GM21619 (cell line): ENCODE measurements around the gene EYA3.

ENCODE experiments used
- ATAC-seq: cut with Tn5 transposase; IDR thresholded peaks from one replicate; pipeline ENCODE4 v1.9.1; 2021; ENCODE audit not compliant: unreplicated experiment

EYA3 gene

GRCh38 chr1:28112388-28113241 is 24.2 kb upstream of the EYA3 start:
- no peak for ATAC-seq

GRCh38 chr1:28111157-28111556 is 22.7 kb upstream of the EYA3 start:
- ATAC-seq: no peak

- no peak for ATAC-seq
These were observed 22.1 kb upstream of the EYA3 start for GRCh38 chr1:28110555-28110954.

- ATAC-seq: no peak
These were observed 21.2 kb upstream of the EYA3 start for GRCh38 chr1:28109639-28110038.

- ATAC-seq: no peak
These were observed 19.6 kb upstream of the EYA3 start for GRCh38 chr1:28108001-28108400.

GRCh38 chr1:28104866-28105467 is 16.6 kb upstream of the EYA3 start:
- no peak for ATAC-seq

GRCh38 chr1:28102189-28102588 is 13.8 kb upstream of the EYA3 start:
- no peak for ATAC-seq

GRCh38 chr1:28099050-28099769 is 10.8 kb upstream of the EYA3 start:
- ATAC-seq: no peak

GRCh38 chr1:28097100-28097472 is 8.7 kb upstream of the EYA3 start:
- ATAC-seq: no peak

GRCh38 chr1:28096210-28097099 is 8.0 kb upstream of the EYA3 start:
- ATAC-seq: no peak

GRCh38 chr1:28091043-28091781 is 2.8 kb upstream of the EYA3 start:
- no peak for ATAC-seq

- no peak for ATAC-seq
These were observed 719 bp downstream of the EYA3 start for GRCh38 chr1:28087614-28088167.

- ATAC-seq: no peak
These were observed 1.8 kb downstream of the EYA3 start for GRCh38 chr1:28086651-28087050.

- no peak for ATAC-seq
These were observed 3.3 kb downstream of the EYA3 start for GRCh38 chr1:28085129-28085528.

GRCh38 chr1:28083876-28084275 is 4.5 kb downstream of the EYA3 start:
- ATAC-seq: no peak

- ATAC-seq: no peak
These were observed 9.5 kb downstream of the EYA3 start for GRCh38 chr1:28078680-28079626.

- no peak for ATAC-seq
These were observed 10.1 kb downstream of the EYA3 start for GRCh38 chr1:28078262-28078661.

- ATAC-seq: no peak
These were observed 13.4 kb downstream of the EYA3 start for GRCh38 chr1:28074892-28075511.
